GM06990 (cell line): ENCODE measurements around the gene SNRNP25.
"Not testable (repeated sequence)": the region's sequence is repeated elsewhere in the genome, so short reads cannot be mapped to it uniquely, and the experiment has no call there.

Experiments
- DNase-seq: peaks from one replicate; pipeline ENCODE4 v3.0.0-alpha.2; 2011; ENCODE audit not compliant: insufficient read length; ENCODE audit errors: extremely low read depth
- H3K27me3 ChIP-seq: replicated peaks from 2 replicates; pipeline ENCODE4 v1.6.0; 2011; ENCODE audit warnings: low read length; ENCODE audit not compliant: control insufficient read depth, insufficient read depth
- H3K36me3 ChIP-seq: 2 replicates; pipeline ENCODE4 v1.5.1; 2011; ENCODE audit warnings: low read length; ENCODE audit not compliant: control insufficient read depth, insufficient read depth
- H3K4me3 ChIP-seq: replicated peaks from 2 replicates; pipeline ENCODE4 v1.5.1; 2011; ENCODE audit warnings: low read depth, mild to moderate bottlenecking, control low read depth, low read length
- CTCF ChIP-seq: IDR thresholded peaks from 2 replicates; pipeline ENCODE4 v1.5.1; 2011; ENCODE audit warnings: low read length, control low read depth, mild to moderate bottlenecking, inconsistent platforms; ENCODE audit not compliant: insufficient read depth, poor library complexity, severe bottlenecking

Gene SNRNP25

GRCh38 chr16:43294-43693 lies 10.3 kb upstream of the SNRNP25 start:
- DNase-seq, result no peak
- TF ChIP-seq CTCF, result no peak
- Histone ChIP-seq H3K27me3 (no peaks in the 10 kb centered on the region), H3K4me3 (no peak overlapping the region), H3K36me3 (peaks cover 27% of the 10 kb centered on the region)

- H3K27me3 ChIP-seq, result no peaks in the 10 kb centered on the region
- DNase-seq, result no peak
- no peak for TF ChIP-seq CTCF
- H3K4me3 ChIP-seq, result no peak overlapping the region
- peaks cover 27% of the 10 kb centered on the region for H3K36me3 ChIP-seq
Measured at GRCh38 chr16:44655-45054, 9.0 kb upstream of the SNRNP25 start.

- DNase-seq, result no peak
- TF ChIP-seq CTCF, result no peak
- Histone ChIP-seq H3K36me3 (peaks cover 27% of the 10 kb centered on the region), H3K4me3 (no peak overlapping the region), H3K27me3 (no peaks in the 10 kb centered on the region)
Measured at GRCh38 chr16:45454-45853, 8.2 kb upstream of the SNRNP25 start.

- H3K27me3 ChIP-seq, H3K4me3 ChIP-seq, DNase-seq: not testable (repeated sequence)
- peaks cover 27% of the 10 kb centered on the region for H3K36me3 ChIP-seq
Measured at GRCh38 chr16:46510-46909, 7.1 kb upstream of the SNRNP25 start.

GRCh38 chr16:47234-47633 lies 6.4 kb upstream of the SNRNP25 start:
- peaks cover 20% of the 10 kb centered on the region for H3K36me3 ChIP-seq
- no peaks in the 10 kb centered on the region for H3K27me3 ChIP-seq
- no peak for TF ChIP-seq CTCF
- no peak for DNase-seq
- H3K4me3 ChIP-seq, result no peak overlapping the region

GRCh38 chr16:50769-51591 lies 2.6 kb upstream of the SNRNP25 start:
- Histone ChIP-seq H3K4me3 (peak overlapping the region; percentile 2; the same call in 1 of the 2 replicates), H3K27me3 (no peaks in the 10 kb centered on the region), H3K36me3 (peaks cover 13% of the 10 kb centered on the region)
- DNase-seq, result no peak
- TF ChIP-seq CTCF, result no peak
